ENCODE results near the gene IVL.

The IVL gene

GRCh38 chr1:152873495-152873894 lies 34.9 kb upstream of the IVL start (continued):
- no peak for TF ChIP-seq REST (tag by site-specific recombination; IDR thresholded peaks at IDR 0.05)
- TF ChIP-seq KLF8 (tag by site-specific recombination; IDR thresholded peaks at IDR 0.05), result no peak
- no peak for TF ChIP-seq KLF10 (tag by site-specific recombination; IDR thresholded peaks at IDR 0.05)
- no peak for TF ChIP-seq ZNF214 (tag by site-specific recombination; IDR thresholded peaks at IDR 0.05; ENCODE audit: borderline replicate concordance)
- no peak for TF ChIP-seq ZNF501 (tag by site-specific recombination; IDR thresholded peaks at IDR 0.05)
- TF ChIP-seq ZNF354C (tag by site-specific recombination; IDR thresholded peaks at IDR 0.05; ENCODE audit: borderline replicate concordance, low read depth), result no peak
- TF ChIP-seq ZNF560 (tag by site-specific recombination; IDR thresholded peaks at IDR 0.05; ENCODE audit: borderline replicate concordance), result no peak

GRCh38 chr1:152876827-152877226 lies 31.5 kb upstream of the IVL start:
- Histone ChIP-seq H3K27ac (ENCODE audit: extremely low read depth, low read depth, low read length) (no peak overlapping the region), H3K9me3 (ENCODE audit: control insufficient read depth, insufficient read depth, low read depth, low read length) (no peaks in the 10 kb centered on the region), H3K36me3 (ENCODE audit: control insufficient read depth in 2 of 2, insufficient read depth in 1 of 2, low read length in 2 of 2) (no peaks in the 10 kb centered on the region), H3K4me3 (ENCODE audit: low read depth, low read length) (no peak overlapping the region), H3K4me1 (ENCODE audit: control insufficient read depth, insufficient read depth, low read length) (no peaks in the 10 kb centered on the region)
- CTCF ChIA-PET, result interaction anchor here (0.6 to 1.4 kb wide), 2 partner anchors 114 to 316 kb away, joined by 3 to 7 read pairs; no protein-coding TSS in a partner anchor
- POLR2A ChIA-PET, result no interaction called here
- TF ChIP-seq ZNF768 (tag by site-specific recombination; IDR thresholded peaks at IDR 0.05), result no peak
- no peak for TF ChIP-seq BCL6B (tag by site-specific recombination; IDR thresholded peaks at IDR 0.05)
- no peak for TF ChIP-seq ZNF510 (tag by site-specific recombination; IDR thresholded peaks at IDR 0.05; ENCODE audit: insufficient replicate concordance)
- no peak for TF ChIP-seq ZNF501 (tag by site-specific recombination; IDR thresholded peaks at IDR 0.05)
- TF ChIP-seq ZBTB11 (tag by site-specific recombination; conservative IDR thresholded peaks at IDR 0.05; ENCODE audit: low read depth), result no peak
- no peak for TF ChIP-seq ZBTB1 (tag by site-specific recombination; IDR thresholded peaks at IDR 0.05)
- TF ChIP-seq ZBTB21 (tag by site-specific recombination; IDR thresholded peaks at IDR 0.05), result no peak
- no peak for TF ChIP-seq ZNF391 (tag by site-specific recombination; IDR thresholded peaks at IDR 0.05; ENCODE audit: borderline replicate concordance, low read depth)

- Histone ChIP-seq H3K36me3 (ENCODE audit: control insufficient read depth in 2 of 2, insufficient read depth in 1 of 2, low read length in 2 of 2) (no peaks in the 10 kb centered on the region), H3K4me3 (ENCODE audit: low read depth, low read length) (no peak within 1 kb of the TSS), H3K27ac (ENCODE audit: extremely low read depth, low read depth, low read length) (no peak within 1 kb of the TSS), H3K9me3 (ENCODE audit: control insufficient read depth, insufficient read depth, low read depth, low read length) (no peaks in the 10 kb centered on the region), H3K4me1 (ENCODE audit: control insufficient read depth, insufficient read depth, low read length) (no peaks in the 10 kb centered on the region)
- TF ChIP-seq ZNF792 (tag by site-specific recombination; IDR thresholded peaks at IDR 0.05), result no peak
- no peak for TF ChIP-seq ZNF138 (tag by site-specific recombination; IDR thresholded peaks at IDR 0.05; ENCODE audit: borderline replicate concordance)
- no peak for TF ChIP-seq ZNF354C (tag by site-specific recombination; IDR thresholded peaks at IDR 0.05; ENCODE audit: borderline replicate concordance, low read depth)
- no peak for TF ChIP-seq ZSCAN23 (tag by site-specific recombination; IDR thresholded peaks at IDR 0.05)
- no peak for TF ChIP-seq SCRT2 (tag by site-specific recombination; IDR thresholded peaks at IDR 0.05)
- POLR2A ChIA-PET, result no interaction called here
- CTCF ChIA-PET, result interaction anchor here (0.6 to 2.4 kb wide), 20 partner anchors 8 to 855 kb away, joined by 3 to 29 read pairs (median 4); no protein-coding TSS in a partner anchor
These were observed 30.3 kb upstream of the IVL start, which contains the start of gene SMCP for GRCh38 chr1:152878042-152878441. SMCP (plus strand) TSS chr1:152878322; CDS start chr1:152884423, 6,101 bp downstream.
